Heart left ventricle (tissue), 16 donors: Measurements from ENCODE around the gene TMEM51. TPM values are rescaled to one million over a fixed set of nuclear protein-coding genes. Genes with fewer than 3 reads are reported as not detected.

ENCODE experiments used
- ATAC-seq, 4 donors: fragments of 200-7000 bp; cut with Tn5 transposase; one replicate each; pipeline ENCODE4 v1.9.1; 2020 to 2022; ENCODE audit warnings: moderate library complexity in 4 of 4, mild to moderate bottlenecking in 3 of 4, moderate number of reproducible peaks in 1 of 4
- DNase-seq, 5 donors: peaks; one replicate each; pipeline ENCODE4 v3.0.0-alpha.2; 2020
- H3K27ac ChIP-seq, 12 donors: fragments of 200-600 bp; sonication (generic) in 4 of 12; one replicate each; pipeline versions ENCODE4 v1.5.0 to v1.8.0; 2016 to 2022; ENCODE audit warnings: mild to moderate bottlenecking in 2 of 12
- H3K27me3 ChIP-seq, 9 donors: fragments of 200-600 bp; sonication (generic) in 2 of 9; one replicate each; pipeline versions ENCODE4 v1.5.1 to v1.8.0; 2016 to 2022; ENCODE audit warnings: mild to moderate bottlenecking in 3 of 9
- H3K36me3 ChIP-seq, 9 donors: fragments of 200-600 bp; sonication (generic) in 2 of 9; one replicate each; pipeline versions ENCODE4 v1.5.0 to v1.8.0; 2018 to 2022; ENCODE audit warnings: mild to moderate bottlenecking in 2 of 9
- H3K4me1 ChIP-seq, 12 donors: fragments of 200-600 bp; sonication (generic) in 4 of 12; one replicate each; pipeline versions ENCODE4 v1.5.0 to v1.8.0; 2016 to 2022; ENCODE audit warnings: mild to moderate bottlenecking in 3 of 12
- H3K4me3 ChIP-seq, 12 donors: fragments of 200-600 bp; sonication (generic) in 4 of 12; one replicate each; pipeline versions ENCODE4 v1.5.0 to v1.8.0; 2017 to 2022; ENCODE audit warnings: mild to moderate bottlenecking in 9 of 12, moderate library complexity in 4 of 12
- H3K9me3 ChIP-seq, 12 donors: fragments of 200-600 bp; sonication (generic) in 4 of 12; one replicate each; pipeline versions ENCODE4 v1.5.0 to v1.8.0; 2016 to 2022; ENCODE audit warnings: mild to moderate bottlenecking in 1 of 12
- POLR2A ChIP-seq, 2 donors: fragments of 450-650 bp; IDR thresholded peaks; one replicate each; pipeline ENCODE4 v1.6.1; 2017; ENCODE audit warnings: antibody characterized with exemption in 2 of 2, mild to moderate bottlenecking in 2 of 2, moderate library complexity in 2 of 2
- WGBS, 4 donors: extraction: QIAGEN DNeasy Blood & Tissue Kit in 2 of 4; methylation state at CpG; one replicate each; pipeline versions ENCODE4 v1.1.5 to v1.1.7; 2013 to 2018; 5-methylcytosine and 5-hydroxymethylcytosine counted together
- intact Hi-C, 10 donors: fragments of 100-400 bp; cut with DNase I; formaldehyde crosslinking; loops; one replicate each; pipeline versions ENCODE4 v1.11.1 to v1.14.2; 2022
- polyA plus RNA-seq, 2 donors: library from polyadenylated mRNA; stranded (reverse); fragments of 200-250 nt; gene quantifications; one replicate each; pipeline ENCODE4 v1.2.3, GENCODE V29; 2013
- total RNA-seq, 9 donors: library from RNA; depleted of rRNA in 2 of 9; stranded (reverse); fragments of >200 nt in 2 of 9; fragmentation: NEBNext Ultra II Directional in 3 of 9; extraction: Animal tissue kit (Norgen Biotek cat#: 25700) in 3 of 9; gene quantifications; one replicate each; pipeline versions ENCODE4 v1.1.0 to v1.2.4, GENCODE V29; 2016 to 2023
- TF ChIP-seq, protein P1 (sequence below), 12 donors: fragments of 200-600 bp; sonication (generic) in 4 of 12; IDR thresholded peaks; one replicate each; pipeline versions ENCODE4 v1.5.0 to v1.8.0; 2018 to 2022; ENCODE audit warnings: antibody characterized with exemption in 12 of 12, mild to moderate bottlenecking in 5 of 12
- donor health status: ischemic (EF 13 %, LVEDD 7.1; RV severe dilation, severe dysfunction).
- donor health status: healthy with polysubstance abuse.
- donor health status: DM: no; HTN: yes; CAD: no.
- donor health status: DM: no; HTN: no; CAD: no.
- donor health status: ischemic (EF 25% LVEDD 6.9; RV normal size, moderate dysfunction).
- donor health status: ischemic (EF 25% LVEDD 5.7; RV mildly dilated, moderate dysfunction).
- donor health status: healthy.
- donor health status: DM: yes; HTN: yes; CAD: no.
- donor health status: ischemic (EF 35%, LVEDD 5.7; RV mildly dilated, moderate dysfunction).
- donor health status: nonischemic (EF 11% LVEDD 7.7; RV severe dilation, severe dysfunction).
- donor health status: DM: yes; HTN: yes; CAD: no.
- donor health status: PGD.
- donor health status: ischemic (EF 29% LVEDD 5.4; RV normal size, mild dysfunction).
- donor health status: nonischemic (EF 23%, LVEDD 6.1; RV moderate dilation, normal function).

Gene TMEM51
- total and polyA plus RNA-seq, 11 donors = 2.0 to 9.5 (median 3.8) TPM

DNA sequence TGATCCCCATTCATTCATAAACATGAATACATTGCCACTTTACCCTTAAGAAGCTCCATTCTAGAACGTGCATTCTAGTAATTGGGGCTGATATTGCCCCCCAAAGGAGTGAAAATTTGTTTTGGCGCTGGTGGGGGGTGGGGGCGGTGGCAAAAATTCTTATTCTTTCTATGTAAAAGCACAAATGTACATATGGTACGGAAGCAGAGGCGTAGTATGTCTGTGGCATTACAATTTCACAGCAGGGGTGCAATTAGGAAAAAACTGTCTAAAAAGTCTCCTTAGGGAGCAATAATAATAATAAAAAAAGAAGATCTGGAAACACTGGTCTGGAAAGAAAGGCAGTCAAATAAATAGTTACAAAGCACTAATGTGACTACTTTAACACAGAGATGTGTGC, 40.4 kb upstream of the TMEM51 start:
- no peaks in the 10 kb centered on the region for H3K4me1 ChIP-seq
- H3K36me3 ChIP-seq = no peaks in the 10 kb centered on the region
- no peaks in the 10 kb centered on the region for H3K9me3 ChIP-seq
- DNase-seq (no peak), ATAC-seq (no peak)
- H3K27me3 ChIP-seq = no peaks in the 10 kb centered on the region
- no peak overlapping the region for H3K4me3 ChIP-seq
- intact Hi-C loops = no loop called here
- TF ChIP-seq POLR2A (IDR thresholded peaks at IDR 0.05) = no peak
- TF ChIP-seq, protein P1, sequence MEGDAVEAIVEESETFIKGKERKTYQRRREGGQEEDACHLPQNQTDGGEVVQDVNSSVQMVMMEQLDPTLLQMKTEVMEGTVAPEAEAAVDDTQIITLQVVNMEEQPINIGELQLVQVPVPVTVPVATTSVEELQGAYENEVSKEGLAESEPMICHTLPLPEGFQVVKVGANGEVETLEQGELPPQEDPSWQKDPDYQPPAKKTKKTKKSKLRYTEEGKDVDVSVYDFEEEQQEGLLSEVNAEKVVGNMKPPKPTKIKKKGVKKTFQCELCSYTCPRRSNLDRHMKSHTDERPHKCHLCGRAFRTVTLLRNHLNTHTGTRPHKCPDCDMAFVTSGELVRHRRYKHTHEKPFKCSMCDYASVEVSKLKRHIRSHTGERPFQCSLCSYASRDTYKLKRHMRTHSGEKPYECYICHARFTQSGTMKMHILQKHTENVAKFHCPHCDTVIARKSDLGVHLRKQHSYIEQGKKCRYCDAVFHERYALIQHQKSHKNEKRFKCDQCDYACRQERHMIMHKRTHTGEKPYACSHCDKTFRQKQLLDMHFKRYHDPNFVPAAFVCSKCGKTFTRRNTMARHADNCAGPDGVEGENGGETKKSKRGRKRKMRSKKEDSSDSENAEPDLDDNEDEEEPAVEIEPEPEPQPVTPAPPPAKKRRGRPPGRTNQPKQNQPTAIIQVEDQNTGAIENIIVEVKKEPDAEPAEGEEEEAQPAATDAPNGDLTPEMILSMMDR (IDR thresholded peaks at IDR 0.05) = no peak
- H3K27ac ChIP-seq = no peak overlapping the region
- 92 to 95% (median 94%) methylated on average over 5 of the region's 5 CpGs for WGBS, 4 donors

DNA sequence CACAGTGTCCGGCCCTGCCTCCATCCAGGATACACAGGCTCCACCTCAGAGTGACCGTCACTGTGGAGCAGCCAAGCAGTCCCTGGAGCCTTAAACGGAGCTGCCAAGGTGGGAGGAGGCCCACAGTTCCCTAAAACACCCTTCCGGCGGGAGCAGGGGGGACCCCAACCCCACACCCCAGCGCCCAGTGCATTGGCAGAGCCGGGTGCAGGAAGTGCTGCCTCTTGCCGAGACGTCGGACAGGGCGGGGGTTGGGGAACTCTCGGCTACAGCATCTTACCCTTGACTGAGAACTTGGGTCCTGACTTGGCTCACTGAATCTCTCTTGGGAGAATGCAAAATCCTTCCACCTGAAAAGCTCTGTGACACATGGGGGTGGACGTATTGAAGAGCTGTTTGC, 38.7 kb upstream of the TMEM51 start:
- Histone ChIP-seq H3K36me3 (no peaks in the 10 kb centered on the region), H3K27me3 (no peaks in the 10 kb centered on the region), H3K9me3 (no peaks in the 10 kb centered on the region), H3K27ac (no peak overlapping the region), H3K4me3 (no peak overlapping the region), H3K4me1 (no peaks in the 10 kb centered on the region)
- WGBS, 4 donors = 86 to 93% (median 90%) methylated on average over 12 to 13 of the region's 13 CpGs
- DNase-seq (no peak), ATAC-seq (peak in 1 of 4 donors; percentile 19)
- intact Hi-C loops = no loop called here
- TF ChIP-seq, protein P1 (IDR thresholded peaks at IDR 0.05) = no peak
- TF ChIP-seq POLR2A (IDR thresholded peaks at IDR 0.05) = no peak

DNA sequence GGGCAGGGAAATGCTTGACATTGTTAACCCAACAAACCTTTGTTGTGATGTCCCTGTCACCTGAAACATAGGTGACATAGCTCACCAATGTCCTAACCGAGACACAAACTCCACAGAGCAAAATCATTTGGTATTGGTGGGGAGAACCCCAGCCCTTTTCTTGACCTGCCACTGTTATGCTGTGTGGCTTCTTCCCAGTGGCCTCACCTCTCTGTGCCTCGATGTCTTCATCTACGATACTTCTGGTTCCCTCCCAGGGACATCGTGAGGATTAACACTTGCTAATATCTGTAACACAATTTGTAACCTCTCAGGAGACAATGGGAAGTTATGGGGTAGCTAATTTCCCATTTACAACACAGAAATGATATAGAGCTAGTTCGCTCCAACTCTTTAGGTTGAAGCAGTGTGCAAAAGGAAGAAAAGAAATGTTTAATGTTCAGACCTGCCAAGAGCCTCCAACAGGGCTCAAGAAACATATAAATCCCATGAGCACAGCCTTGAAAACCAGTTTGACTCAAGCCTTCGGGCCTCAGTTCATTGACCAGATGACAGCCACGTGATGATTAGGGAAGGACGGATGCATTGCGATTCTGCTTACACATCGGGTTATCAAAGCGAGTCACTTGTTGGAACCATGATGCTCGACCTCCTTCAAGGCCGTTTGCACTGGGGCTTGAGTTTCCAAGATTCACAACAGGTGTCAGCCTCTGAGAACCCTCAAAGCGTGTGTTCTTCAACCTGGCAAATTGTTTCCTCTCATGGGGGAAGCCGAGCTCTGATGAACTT, 37.8 kb upstream of the TMEM51 start:
- ATAC-seq (no peak), DNase-seq (no peak)
- no peaks in the 10 kb centered on the region for H3K36me3 ChIP-seq
- no peaks in the 10 kb centered on the region for H3K4me1 ChIP-seq
- intact Hi-C loops = no loop called here
- 89 to 92% (median 91%) methylated on average over 15 of the region's 15 CpGs for WGBS, 4 donors
- no peak overlapping the region for H3K4me3 ChIP-seq
- no peaks in the 10 kb centered on the region for H3K27me3 ChIP-seq
- TF ChIP-seq, protein P1 (IDR thresholded peaks at IDR 0.05) = no peak
- no peak for TF ChIP-seq POLR2A (IDR thresholded peaks at IDR 0.05)
- H3K9me3 ChIP-seq = no peaks in the 10 kb centered on the region
- H3K27ac ChIP-seq = no peak overlapping the region

DNA sequence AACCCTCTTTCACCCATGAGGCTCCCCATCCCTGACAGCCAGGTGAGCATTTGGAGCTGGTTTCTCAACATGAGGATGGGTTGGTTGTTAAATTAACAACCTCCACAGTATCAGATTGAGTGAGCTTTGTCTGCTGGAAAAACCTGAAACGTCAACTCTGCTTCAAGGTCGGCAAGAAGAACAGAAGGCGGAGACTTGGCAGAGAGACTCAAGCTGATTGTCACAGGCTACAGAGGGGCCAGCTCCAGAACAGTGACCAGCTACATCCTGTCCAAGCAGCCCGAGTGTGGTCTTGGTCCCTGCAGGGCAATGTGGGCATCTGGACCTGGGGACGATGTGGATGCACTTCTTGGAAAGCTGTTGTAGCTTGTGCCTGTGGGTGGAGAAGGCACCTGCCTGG, 36.6 kb upstream of the TMEM51 start:
- ATAC-seq = peak in 1 of 4 donors; percentile 11
- H3K9me3 ChIP-seq = no peaks in the 10 kb centered on the region
- H3K4me3 ChIP-seq = no peak overlapping the region
- no peaks in the 10 kb centered on the region for H3K27me3 ChIP-seq
- no peak for TF ChIP-seq POLR2A (IDR thresholded peaks at IDR 0.05)
- TF ChIP-seq, protein P1 (IDR thresholded peaks at IDR 0.05) = no peak
- WGBS, 4 donors = 30 to 45% (median 42%) methylated on average over 2 to 5 of the region's 5 CpGs
- no peak overlapping the region for H3K27ac ChIP-seq
- no peaks in the 10 kb centered on the region for H3K36me3 ChIP-seq
- intact Hi-C loops = no loop called here
- DNase-seq = peak in 1 of 5 donors; percentile 12
- no peaks in the 10 kb centered on the region for H3K4me1 ChIP-seq
